ENCODE results near the gene ANKS1B.

Gene ANKS1B

GRCh38 chr12:99093166-99093565, 891.6 kb downstream of the ANKS1B start:
- no peak for DNase-seq

GRCh38 chr12:99092100-99092851, 892.5 kb downstream of the ANKS1B start:
- no peak for DNase-seq

GRCh38 chr12:99087278-99087677, 897.5 kb downstream of the ANKS1B start:
- no peak for DNase-seq

GRCh38 chr12:99079811-99080210, 904.9 kb downstream of the ANKS1B start:
- DNase-seq: no peak

GRCh38 chr12:99068993-99069747, 915.6 kb downstream of the ANKS1B start:
- no peak for DNase-seq

- DNase-seq: no peak
Measured at GRCh38 chr12:99067171-99067785, 917.5 kb downstream of the ANKS1B start.

GRCh38 chr12:99066726-99067125, 918.0 kb downstream of the ANKS1B start:
- DNase-seq: no peak

- DNase-seq: no peak
Measured at GRCh38 chr12:99063182-99063581, 921.6 kb downstream of the ANKS1B start.

- DNase-seq: no peak
Measured at GRCh38 chr12:99059824-99060511, 924.8 kb downstream of the ANKS1B start.

GRCh38 chr12:99057670-99058069, 927.1 kb downstream of the ANKS1B start:
- no peak for DNase-seq

- DNase-seq: no peak
Measured at GRCh38 chr12:99056186-99056585, 928.5 kb downstream of the ANKS1B start.

- DNase-seq: no peak
Measured at GRCh38 chr12:99055299-99055698, 929.4 kb downstream of the ANKS1B start.

GRCh38 chr12:99054601-99055128, 930.1 kb downstream of the ANKS1B start:
- no peak for DNase-seq

- DNase-seq: no peak
Measured at GRCh38 chr12:99053616-99054362, 930.9 kb downstream of the ANKS1B start.

- DNase-seq: no peak
Measured at GRCh38 chr12:99049774-99050173, 935.0 kb downstream of the ANKS1B start.

- DNase-seq: no peak
Measured at GRCh38 chr12:99045158-99045557, 939.6 kb downstream of the ANKS1B start.

- DNase-seq: peak; percentile 29
Measured at GRCh38 chr12:99043319-99043914, 941.3 kb downstream of the ANKS1B start.

GRCh38 chr12:99042226-99042625, 942.5 kb downstream of the ANKS1B start:
- no peak for DNase-seq

GRCh38 chr12:99039367-99040120, 945.2 kb downstream of the ANKS1B start:
- no peak for DNase-seq

GRCh38 chr12:99036566-99036965, 948.2 kb downstream of the ANKS1B start:
- DNase-seq: no peak

GRCh38 chr12:99035803-99036202, 948.9 kb downstream of the ANKS1B start:
- no peak for DNase-seq
